Activated T-helper 2 cell treated with anti-CD3 and anti-CD28 coated beads, Interferon-gamma antibody, Interleukin-2, Interleukin-4, amounts not matched to agents 10 μg/mL and 5 μg/mL and 100 μg/mL, durations not matched to agents 14 hours and 24 hours and 36 hours (primary cell): Measurements from ENCODE around the gene GOLGA6L9. TPM values are rescaled to one million over a fixed set of nuclear protein-coding genes. Genes with fewer than 3 reads are reported as not detected.
"Not testable (repeated sequence)": the region's sequence is repeated elsewhere in the genome, so short reads cannot be mapped to it uniquely, and the experiment has no call there.

Experiments used
- DNase-seq: peaks from one replicate; pipeline ENCODE4 v3.0.0; 2021; ENCODE audit warnings: low spot score
- H3K27ac Mint-ChIP-seq: one replicate; pipeline ENCODE4 v1.8.0; 2021; ENCODE audit warnings: mixed read lengths
- H3K27me3 Mint-ChIP-seq: one replicate; pipeline ENCODE4 v1.8.0; 2021; ENCODE audit warnings: low read depth, mixed read lengths
- H3K36me3 Mint-ChIP-seq: one replicate; pipeline ENCODE4 v1.8.0; 2021; ENCODE audit warnings: low read depth, mixed read lengths
- H3K4me1 Mint-ChIP-seq: one replicate; pipeline ENCODE4 v1.8.0; 2021; ENCODE audit warnings: low read depth, mixed read lengths
- H3K4me3 Mint-ChIP-seq: one replicate; pipeline ENCODE4 v1.8.0; 2021; ENCODE audit warnings: low read depth, mild to moderate bottlenecking, moderate library complexity, mixed read lengths
- H3K9me3 Mint-ChIP-seq: one replicate; pipeline ENCODE4 v1.8.0; 2021; ENCODE audit warnings: mixed read lengths
- intact Hi-C: fragments of 100-400 bp; cut with micrococcal nuclease; formaldehyde crosslinking; loops from one replicate; pipeline ENCODE4 v1.15.1; 2023
- total RNA-seq: library from RNA; stranded (reverse); gene quantifications from 2 replicates; pipeline ENCODE4 v1.2.3, GENCODE V29; 2022

Gene GOLGA6L9
- total RNA-seq, 1 donor from 2014 or later: 1.7 TPM

DNA sequence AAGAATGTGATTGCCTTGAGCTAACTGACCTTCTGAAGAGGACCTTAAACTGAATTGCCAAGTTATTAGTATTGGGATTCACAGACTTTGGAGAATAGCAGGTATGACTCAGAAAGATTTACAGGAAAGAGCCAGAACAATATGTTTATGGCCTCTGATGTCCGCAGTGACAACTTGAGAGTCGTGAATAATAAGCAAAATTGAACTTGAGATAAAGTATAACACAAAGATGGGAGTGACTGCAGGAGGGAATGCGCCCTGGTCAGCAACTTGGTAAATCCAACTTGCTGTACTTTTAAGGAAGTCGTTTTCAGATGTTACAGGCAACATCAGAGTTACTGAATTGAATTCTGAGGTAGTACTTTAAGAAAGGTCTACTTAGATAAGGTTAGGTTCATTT is 19.3 kb upstream of the GOLGA6L9 start:
- H3K36me3 Mint-ChIP-seq, H3K27me3 Mint-ChIP-seq, H3K27ac Mint-ChIP-seq, DNase-seq, H3K9me3 Mint-ChIP-seq, intact Hi-C loops, H3K4me3 Mint-ChIP-seq: not testable (repeated sequence)
- H3K4me1 Mint-ChIP-seq: peaks cover 11% of the 10 kb centered on the region

DNA sequence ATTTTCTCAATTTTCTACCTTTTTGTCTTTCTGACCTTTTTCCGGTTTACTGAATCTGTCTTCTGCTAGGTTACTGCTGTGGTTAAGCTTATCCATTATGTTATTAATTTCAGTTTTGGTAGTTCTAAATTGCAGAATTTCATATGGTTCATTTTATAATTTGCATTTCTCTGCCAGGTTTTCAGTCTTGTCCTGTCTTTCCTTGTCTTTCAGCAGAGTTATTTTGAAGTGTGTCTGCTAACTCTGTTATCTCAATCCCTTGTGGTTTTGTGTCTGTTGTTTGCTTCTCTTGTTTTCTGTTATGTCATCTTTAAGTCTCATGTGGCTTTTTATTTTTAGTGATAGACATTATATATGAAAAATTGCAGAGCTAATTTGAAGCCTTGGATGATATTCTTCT is 18.0 kb upstream of the GOLGA6L9 start:
- H3K4me3 Mint-ChIP-seq, H3K27me3 Mint-ChIP-seq, intact Hi-C loops, DNase-seq, H3K36me3 Mint-ChIP-seq, H3K27ac Mint-ChIP-seq, H3K4me1 Mint-ChIP-seq, H3K9me3 Mint-ChIP-seq: not testable (repeated sequence)

DNA sequence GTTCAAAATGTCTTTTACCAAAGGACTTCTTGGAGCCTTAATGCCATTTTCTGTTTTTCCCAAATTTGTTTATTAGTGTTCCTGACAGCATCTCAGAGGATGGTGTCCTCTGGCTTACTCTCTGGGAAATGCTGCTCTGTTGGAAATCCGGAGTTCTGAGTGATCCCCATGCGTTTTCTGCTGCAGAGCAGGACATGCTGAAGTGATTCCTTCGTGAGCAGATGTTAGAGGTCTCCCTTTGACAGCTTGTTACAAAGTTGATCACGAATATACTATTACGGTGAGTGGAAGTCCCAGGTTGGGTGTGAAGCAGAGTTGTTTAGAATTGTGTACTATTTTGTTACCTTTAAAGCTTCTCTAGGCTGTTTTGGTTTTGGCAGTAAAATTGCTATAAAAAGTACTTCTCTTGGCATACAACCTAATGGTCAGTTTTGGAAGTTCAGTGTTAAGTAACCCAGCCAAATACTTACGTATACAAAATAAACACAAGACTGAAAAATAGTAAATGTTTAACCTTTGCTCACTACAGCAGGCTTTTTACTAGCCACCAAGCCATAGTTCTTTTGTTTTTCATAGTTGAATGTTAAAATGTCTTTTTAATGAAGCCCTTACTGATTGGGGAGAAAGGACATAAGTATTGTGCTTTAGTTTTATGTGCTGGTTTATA is 15.0 kb upstream of the GOLGA6L9 start:
- DNase-seq, H3K27me3 Mint-ChIP-seq, H3K4me1 Mint-ChIP-seq, H3K36me3 Mint-ChIP-seq, H3K27ac Mint-ChIP-seq, H3K9me3 Mint-ChIP-seq, H3K4me3 Mint-ChIP-seq, intact Hi-C loops: not testable (repeated sequence)

DNA sequence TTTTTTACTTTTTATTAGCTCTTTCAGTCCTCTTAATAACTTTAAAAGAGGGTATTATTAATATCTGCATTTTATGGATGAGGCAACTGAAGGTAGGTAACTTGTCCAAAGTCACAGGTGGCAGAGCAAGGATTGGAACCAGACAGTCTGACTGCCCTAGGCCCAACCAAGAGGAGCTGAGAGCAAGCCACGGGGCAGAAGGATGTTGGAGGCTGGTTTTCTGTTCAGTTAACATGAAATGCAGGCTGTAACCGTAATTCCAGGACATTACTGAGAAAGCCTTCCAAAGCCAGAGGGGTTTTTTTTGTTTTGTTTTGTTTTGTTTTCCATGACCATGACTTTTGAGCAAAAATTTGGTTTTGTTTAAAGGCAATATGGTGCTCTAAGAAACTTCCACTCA is 9.1 kb upstream of the GOLGA6L9 start:
- H3K9me3 Mint-ChIP-seq, H3K36me3 Mint-ChIP-seq, H3K27me3 Mint-ChIP-seq, H3K4me1 Mint-ChIP-seq, DNase-seq, intact Hi-C loops, H3K27ac Mint-ChIP-seq, H3K4me3 Mint-ChIP-seq: not testable (repeated sequence)

DNA sequence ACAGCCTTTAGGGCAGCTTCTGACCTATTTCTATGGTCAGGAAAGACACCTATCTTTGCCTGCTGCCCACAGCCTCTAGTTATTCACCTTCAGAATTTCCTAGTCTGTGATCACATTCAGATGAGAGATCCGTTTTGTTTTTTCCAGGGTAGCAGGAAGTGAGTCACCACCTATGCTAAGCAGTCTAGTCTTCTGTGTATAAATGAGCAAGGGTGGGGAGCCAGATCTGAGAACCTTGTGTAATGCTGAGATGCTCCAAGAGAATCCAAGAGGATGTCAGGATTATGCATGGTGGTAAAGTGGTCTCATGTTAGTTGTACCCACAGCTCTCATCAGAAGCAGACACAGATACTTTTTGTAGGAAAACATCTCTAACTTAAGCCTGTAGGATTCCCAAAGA is 8.7 kb upstream of the GOLGA6L9 start:
- intact Hi-C loops, H3K27ac Mint-ChIP-seq, H3K27me3 Mint-ChIP-seq, H3K4me1 Mint-ChIP-seq, H3K9me3 Mint-ChIP-seq, DNase-seq, H3K4me3 Mint-ChIP-seq, H3K36me3 Mint-ChIP-seq: not testable (repeated sequence)

DNA sequence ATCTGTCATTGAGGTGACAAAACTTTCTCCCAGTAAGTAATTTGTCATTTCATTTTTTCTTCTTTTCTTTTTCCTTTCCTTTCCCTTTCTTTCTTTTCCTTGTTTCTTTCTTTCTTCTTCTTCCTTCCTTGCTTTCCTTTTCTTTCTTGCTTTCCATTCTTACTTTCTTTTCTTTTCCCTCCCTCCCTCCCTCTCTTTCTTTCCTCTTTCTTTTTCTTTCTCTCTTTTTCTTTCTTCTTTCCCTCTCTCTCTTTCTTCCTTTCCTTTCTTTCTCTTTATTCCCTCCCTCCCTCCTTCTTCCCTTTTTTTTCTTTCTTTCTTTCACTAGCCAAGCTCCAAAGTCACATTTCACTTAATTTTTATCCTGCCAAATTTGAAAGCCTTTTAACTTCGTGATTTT is 2.5 kb upstream of the GOLGA6L9 start:
- H3K27ac Mint-ChIP-seq, H3K27me3 Mint-ChIP-seq, DNase-seq, H3K36me3 Mint-ChIP-seq, H3K9me3 Mint-ChIP-seq, intact Hi-C loops, H3K4me1 Mint-ChIP-seq, H3K4me3 Mint-ChIP-seq: not testable (repeated sequence)

DNA sequence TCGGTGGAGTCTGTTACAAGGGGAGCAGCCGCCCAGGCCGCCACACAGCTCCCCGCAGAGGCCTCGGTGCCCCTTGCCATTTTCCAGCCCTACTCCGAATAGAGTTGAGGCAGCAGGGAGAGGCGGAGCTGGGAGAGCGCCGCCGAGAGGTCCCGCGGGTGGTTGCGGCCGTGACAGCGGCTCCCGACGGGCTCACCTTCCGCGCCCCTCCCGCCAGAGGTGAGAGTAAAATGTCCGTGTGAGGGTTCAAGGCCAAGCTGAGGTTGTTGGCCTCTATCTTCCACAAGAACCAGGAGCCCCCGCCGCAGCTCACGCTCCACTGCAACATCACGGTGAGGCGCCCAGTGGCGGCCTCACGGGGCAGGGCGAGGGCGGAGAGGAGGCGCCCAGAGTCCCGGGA is 15.8 kb downstream of the GOLGA6L9 start:
- H3K36me3 Mint-ChIP-seq, H3K4me3 Mint-ChIP-seq, H3K4me1 Mint-ChIP-seq, H3K27ac Mint-ChIP-seq, H3K27me3 Mint-ChIP-seq, H3K9me3 Mint-ChIP-seq, DNase-seq, intact Hi-C loops: not testable (repeated sequence)

DNA sequence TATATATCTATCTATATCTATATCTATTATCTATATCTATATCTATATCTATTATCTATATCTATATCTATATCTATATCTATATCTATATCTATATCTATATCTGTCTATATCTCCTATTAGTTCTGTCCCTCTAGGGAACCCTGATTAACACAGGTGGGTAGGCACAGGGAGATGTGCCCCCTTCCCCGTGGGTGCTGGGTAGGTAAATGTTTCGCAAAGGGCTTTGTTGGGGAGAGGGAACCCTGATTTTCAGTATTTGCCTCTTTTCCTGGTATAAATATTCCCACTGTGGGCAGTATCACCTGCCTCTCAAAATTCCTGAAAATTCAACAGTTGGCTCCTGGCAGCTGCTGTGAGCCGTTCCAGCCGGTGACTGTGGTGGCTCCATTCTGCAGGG is 27.7 kb downstream of the GOLGA6L9 start:
- not testable (repeated sequence) for H3K4me3 Mint-ChIP-seq, H3K4me1 Mint-ChIP-seq, DNase-seq

DNA sequence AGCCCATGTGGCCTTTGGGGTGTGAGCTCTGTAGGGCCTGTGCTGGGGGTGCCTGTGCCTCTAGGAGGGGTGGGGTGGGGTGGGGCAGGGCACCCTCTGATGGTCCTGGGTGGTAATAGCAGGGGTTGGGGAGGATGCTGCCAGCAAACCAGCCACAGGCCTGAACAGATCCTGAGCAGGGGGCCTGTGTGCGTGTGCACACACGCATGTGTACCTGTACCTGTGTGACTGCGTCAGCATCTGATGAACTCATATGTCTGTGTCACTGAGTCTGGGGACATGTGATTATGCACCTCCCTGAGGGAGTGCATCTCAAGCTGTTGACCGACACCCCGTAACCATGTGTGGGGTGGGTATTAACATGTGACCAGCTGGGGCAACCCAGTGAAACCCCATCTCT is 36.0 kb downstream of the GOLGA6L9 start:
- H3K4me1 Mint-ChIP-seq, intact Hi-C loops: not testable (repeated sequence)

More for the DNA sequence above, 27.7 kb downstream of the GOLGA6L9 start:
- H3K36me3 Mint-ChIP-seq, H3K9me3 Mint-ChIP-seq, H3K27ac Mint-ChIP-seq, H3K27me3 Mint-ChIP-seq, intact Hi-C loops: not testable (repeated sequence)

DNA sequence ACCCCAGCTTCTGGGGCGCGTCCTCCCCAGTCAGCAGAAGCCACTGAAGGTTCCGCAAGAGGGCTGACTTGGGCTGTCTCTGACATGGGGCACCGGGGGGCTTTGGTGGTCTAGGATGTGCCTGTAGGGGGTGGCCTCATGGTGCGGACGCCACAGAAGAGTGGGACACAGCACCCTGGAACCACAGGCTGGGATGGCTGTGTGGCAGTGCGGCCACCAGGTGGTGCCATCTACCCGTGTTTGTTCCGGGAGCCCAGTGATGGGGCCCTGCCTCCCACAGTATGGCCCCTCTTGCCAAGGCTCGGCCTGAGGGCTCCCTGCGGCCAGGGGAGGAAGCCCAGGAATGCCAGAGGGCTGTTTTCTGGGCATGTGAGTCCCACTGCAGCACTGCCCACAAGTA is 38.6 kb downstream of the GOLGA6L9 start:
- H3K36me3 Mint-ChIP-seq, H3K4me3 Mint-ChIP-seq, H3K27ac Mint-ChIP-seq, DNase-seq, H3K27me3 Mint-ChIP-seq, intact Hi-C loops, H3K4me1 Mint-ChIP-seq, H3K9me3 Mint-ChIP-seq: not testable (repeated sequence)

More for the DNA sequence above, 36.0 kb downstream of the GOLGA6L9 start:
- not testable (repeated sequence) for H3K36me3 Mint-ChIP-seq, DNase-seq, H3K9me3 Mint-ChIP-seq, H3K27ac Mint-ChIP-seq, H3K27me3 Mint-ChIP-seq, H3K4me3 Mint-ChIP-seq

DNA sequence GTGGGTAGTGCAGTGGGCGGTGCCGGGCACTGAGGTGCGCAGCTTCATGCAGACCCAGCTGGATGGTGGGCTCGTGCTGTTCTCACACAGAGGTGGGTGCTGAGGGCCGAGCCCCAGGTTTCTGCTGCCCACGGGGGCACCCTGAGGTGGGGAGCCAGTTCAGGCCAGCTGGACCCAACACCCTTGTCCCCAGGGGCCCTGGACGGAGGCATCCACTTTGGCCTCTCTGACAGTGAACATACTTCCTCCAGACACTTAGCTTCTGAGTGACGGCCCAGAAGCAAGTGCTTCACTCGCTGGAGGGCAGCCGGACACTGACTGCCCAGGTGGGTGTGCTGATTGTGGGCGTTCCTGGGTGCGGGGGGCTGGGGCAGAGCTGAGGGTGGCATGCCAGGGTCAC is 39.8 kb downstream of the GOLGA6L9 start:
- H3K4me3 Mint-ChIP-seq, H3K27me3 Mint-ChIP-seq, DNase-seq, H3K4me1 Mint-ChIP-seq, H3K9me3 Mint-ChIP-seq, H3K27ac Mint-ChIP-seq, H3K36me3 Mint-ChIP-seq, intact Hi-C loops: not testable (repeated sequence)

DNA sequence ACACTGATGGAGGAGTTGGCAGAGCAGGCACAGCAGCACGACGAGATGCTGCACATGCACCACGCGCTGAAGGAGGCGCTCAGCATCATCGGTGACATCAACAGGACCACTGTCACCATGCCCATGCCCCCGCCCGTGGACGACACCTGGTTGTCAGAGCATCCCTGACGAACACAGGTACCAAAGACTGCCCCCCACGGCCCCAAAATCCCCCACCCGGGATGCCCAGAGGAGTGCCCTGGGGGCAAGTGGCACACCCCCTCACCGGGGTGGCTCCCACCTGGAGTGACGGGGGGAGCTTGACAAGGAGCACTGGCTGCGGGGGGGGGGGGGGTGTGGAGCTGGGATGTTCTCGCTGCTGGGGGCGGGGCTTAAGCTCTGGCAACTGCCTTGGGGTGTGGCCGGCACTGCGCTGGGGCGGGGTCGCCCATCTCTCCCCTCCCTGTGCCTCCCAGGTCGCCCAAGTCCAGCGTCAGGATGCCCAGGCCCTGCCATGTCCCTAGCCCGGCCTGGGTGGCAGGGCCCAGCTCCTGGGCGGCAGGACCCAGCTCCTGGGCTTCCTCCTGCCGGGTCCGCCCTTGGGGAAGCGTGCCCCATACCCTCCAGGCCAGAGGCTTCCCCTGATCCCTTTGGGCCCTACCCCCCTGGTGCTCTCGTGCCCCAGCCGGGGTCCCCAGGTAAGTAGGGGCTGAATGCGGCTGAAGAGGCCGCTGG is 42.8 kb downstream of the GOLGA6L9 start:
- intact Hi-C loops, DNase-seq: not testable (repeated sequence)

DNA sequence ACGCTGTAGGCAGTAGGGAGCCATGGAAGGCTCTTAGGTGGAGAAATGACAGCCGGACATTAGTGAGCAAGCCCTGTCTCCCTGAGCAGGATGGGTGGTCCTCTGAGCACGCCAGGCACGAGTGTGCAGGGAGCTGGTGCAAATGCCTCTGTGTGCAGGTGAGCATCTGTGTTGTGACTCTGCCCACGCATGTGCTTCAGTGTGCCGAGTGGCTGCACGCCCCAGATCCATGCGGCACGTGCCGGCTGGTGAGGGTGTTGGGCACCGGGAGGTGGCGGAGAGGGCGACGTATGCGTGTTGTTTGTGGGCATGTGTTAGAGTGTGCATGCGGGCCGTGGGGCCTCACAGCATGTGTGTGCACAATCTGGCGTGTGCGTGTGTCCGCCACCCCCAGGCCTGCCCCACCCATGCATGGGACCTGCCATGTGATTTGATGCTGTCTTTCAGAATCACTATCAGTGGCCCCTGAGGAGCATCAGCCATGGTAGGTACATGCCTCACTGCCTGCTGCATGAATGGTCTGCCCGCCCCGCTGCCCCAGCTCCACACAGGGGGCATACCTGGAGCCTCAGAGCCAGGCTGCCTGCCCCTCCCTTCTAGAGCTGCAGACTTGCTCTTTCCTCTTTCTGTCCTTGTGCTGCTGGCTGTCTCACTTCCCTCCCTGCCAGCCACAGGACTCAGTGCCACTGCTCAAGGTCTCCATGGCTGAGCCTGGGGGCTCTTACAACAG is 45.1 kb downstream of the GOLGA6L9 start:
- H3K27me3 Mint-ChIP-seq, H3K27ac Mint-ChIP-seq, DNase-seq, intact Hi-C loops, H3K36me3 Mint-ChIP-seq, H3K4me3 Mint-ChIP-seq, H3K4me1 Mint-ChIP-seq, H3K9me3 Mint-ChIP-seq: not testable (repeated sequence)

More for the DNA sequence above, 42.8 kb downstream of the GOLGA6L9 start:
- not testable (repeated sequence) for H3K27ac Mint-ChIP-seq, H3K27me3 Mint-ChIP-seq, H3K36me3 Mint-ChIP-seq, H3K9me3 Mint-ChIP-seq, H3K4me3 Mint-ChIP-seq, H3K4me1 Mint-ChIP-seq
